GM19438 (cell line): ENCODE data around the gene A4GALT.
A peak's percentile ranks its signal among the peaks of the same experiment; 100 is the strongest.

Experiments used
- ATAC-seq: cut with Tn5 transposase; IDR thresholded peaks from one replicate; pipeline ENCODE4 v1.9.1; 2021; ENCODE audit warnings: low read depth; ENCODE audit not compliant: unreplicated experiment

The A4GALT gene

DNA sequence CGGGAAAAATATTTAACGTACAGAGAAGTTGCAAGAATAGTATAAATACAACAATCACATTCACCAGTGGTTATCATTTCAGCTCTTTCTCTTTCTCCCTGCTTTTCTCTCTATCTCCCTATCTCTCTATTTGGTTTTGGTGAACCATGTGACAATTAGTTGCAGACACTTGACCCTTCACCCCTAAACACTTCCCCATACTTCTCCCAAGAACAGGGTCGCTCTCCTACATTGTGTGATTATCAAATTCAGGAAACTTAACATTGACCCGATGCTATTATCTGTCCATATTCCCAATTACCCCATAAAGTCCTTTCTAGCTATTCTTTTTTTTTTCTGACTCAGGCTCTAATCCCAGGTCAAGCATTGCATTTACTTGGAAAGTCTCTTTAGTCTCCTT is 66.7 kb downstream of the A4GALT start:
- ATAC-seq, result no peak

DNA sequence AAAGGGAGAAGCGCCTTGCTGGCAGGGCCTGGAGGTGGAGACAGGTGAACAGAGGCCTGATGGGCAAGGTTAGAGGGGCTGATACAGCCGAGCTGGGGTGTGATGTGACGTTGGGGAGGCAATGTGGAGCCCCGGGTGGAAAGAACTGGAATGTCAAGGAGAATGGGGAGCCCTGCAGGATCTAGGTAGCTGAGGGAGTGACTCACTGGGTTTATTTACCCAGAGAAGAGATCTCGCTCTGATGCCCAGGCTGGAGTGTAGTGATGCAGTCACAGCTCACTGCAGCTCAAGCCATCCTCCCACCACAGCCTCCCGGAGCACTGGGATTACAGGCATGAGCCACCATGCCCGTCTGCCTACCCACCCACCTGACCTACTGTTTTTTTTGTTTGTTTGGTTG is 69.5 kb downstream of the A4GALT start:
- no peak for ATAC-seq

DNA sequence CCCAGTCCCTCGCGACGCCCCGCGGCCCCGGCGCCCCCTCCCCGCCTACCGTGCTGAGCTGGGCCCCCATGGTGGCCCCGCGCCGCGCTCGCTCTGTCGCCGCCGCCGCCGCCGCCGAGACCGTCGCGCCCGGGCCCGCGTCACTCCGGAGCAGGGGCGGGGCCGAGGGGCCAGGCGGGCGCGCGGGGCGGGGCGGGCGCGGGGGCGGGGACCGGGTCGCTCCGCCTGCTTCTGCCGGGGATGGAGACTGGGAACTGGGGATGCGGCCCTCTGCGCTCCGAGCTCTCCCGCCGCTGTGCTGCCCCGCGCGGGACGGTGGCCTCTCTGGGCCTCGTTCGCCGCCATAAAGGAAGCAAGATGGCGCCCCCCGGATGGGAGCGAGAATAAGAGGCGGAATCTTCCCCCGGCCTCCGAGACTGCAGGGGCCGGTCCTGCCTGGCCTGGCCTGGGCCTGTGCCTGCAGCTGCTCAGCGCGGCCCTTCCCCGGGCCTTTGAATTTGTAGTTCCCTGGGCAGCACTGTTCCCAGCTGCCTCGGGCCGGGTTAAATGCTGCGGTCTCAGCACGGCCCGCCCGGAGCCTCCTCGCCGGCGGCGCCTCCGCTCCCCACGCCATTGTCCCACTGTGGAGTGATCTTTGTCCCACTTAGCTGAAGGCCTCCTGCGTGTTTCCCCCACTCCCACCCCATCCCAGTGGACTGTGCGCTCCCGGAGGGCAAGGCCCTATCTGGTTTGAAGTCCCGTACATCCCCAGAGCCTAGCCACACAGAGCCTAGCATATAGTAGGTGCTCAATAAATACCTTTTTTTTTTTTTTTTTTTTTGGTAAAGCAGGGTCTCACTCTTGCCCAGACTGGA is 71.2 kb downstream of the A4GALT start, which contains the start of gene CYB5R3:
CYB5R3 (minus strand) TSS at position 147 of the 854 bp plus-strand sequence; CDS start at position 70, 77 bp downstream.
- peak; percentile 61 for ATAC-seq

DNA sequence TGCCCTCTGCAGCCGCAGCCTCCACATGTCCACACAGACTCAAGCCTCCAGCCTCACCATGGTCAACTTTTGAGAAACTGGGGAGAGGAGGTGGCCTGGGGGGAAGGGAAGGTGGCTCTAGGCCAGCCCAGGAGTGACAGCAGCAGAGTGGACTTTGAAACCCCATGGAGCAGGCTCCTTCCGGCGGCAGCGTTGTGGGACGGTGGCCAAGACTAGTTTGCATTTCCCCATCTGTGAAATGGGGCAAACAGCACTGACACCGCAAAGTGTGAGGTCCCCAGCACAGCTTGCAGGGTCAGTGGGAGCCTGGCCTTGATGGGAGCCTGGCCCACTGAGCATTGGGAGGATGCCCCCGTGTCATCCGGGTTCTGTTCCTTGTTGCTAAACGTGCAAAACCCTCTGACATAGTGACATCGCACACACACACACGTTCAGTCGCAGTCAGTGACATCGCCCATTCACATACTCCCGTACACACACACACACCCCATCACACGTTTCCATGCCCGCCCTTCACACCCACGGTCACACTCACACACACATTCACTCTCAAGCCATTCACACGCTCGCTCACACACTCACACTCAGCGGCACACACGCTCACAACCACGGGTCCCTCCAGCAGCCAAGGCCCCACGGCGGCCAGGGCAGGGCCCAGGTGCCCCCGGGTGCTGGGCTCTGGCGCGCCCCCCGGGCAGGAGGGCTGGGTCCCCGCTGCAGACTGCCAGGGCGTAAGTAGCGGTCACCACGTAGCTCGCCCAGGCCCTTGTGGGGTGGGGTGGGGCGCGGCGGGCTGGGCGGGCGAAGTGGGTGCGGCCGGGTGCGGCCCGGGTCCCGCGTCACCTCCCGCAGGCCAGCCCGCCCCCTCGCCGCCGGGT is 72.1 kb downstream of the A4GALT start:
- peak; percentile 51 for ATAC-seq

DNA sequence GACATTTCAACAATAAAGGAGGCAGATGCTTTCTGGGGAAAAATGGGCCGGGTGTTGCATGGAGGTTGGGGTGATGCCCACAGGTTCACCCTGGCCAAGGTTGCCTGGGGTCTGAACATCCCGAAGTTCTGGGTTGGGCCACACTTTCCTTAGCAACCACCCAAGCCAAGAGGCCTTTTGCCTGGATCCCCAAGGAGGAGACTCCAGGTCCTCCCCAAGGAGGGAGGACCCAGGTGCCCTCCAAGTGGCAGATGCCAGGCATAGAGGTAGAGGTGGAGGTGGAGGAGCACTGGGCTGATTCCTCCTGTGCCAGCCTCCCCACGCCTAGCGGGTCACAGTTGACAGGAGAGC is 72.7 kb downstream of the A4GALT start:
- no peak for ATAC-seq

DNA sequence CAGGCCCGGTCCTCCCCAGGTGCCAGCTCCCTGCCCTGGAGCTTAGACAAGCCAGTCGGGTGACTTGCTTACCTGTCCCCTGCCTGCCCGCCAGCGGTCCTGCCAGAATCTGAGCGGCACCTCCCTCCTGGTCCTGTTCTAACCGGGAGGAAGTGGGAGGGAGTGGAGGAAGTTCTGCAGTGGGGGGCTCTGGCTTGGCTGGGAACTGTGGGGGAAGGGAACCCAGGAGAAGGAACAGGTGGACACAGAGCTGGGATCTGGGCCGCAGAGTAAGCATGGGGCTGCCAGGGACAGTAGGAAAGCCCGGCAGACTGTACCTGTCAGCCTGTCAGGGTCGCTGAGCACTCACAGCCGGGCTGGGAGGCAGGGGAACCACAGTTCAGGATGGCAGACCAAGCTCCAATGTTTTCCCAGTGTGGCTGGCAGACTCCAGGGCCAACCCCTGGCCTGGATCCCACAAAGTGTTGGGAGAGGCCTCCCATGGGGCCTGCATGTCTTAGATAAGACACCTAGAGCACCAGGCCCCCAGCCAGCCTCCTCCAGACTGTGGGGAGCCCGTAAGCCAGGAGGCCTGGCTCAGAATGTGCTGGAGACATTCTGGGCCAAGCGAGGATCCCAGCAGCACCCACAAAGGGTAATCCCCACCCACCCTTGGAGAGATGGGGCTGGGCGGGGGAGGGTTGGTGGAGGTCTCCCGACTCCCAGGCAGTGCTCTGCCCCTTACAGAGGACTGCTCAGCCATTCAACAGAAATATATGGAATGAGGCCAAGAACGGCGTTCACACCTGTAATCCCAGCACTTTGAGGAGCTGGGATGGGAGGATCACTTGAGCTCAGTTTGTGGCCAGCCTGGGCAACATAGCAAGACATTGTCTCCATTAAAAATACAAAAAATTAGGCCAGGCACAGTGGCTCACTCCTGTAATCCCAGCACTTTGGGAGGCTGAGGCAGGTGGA is 73.8 kb downstream of the A4GALT start:
- ATAC-seq, result no peak

DNA sequence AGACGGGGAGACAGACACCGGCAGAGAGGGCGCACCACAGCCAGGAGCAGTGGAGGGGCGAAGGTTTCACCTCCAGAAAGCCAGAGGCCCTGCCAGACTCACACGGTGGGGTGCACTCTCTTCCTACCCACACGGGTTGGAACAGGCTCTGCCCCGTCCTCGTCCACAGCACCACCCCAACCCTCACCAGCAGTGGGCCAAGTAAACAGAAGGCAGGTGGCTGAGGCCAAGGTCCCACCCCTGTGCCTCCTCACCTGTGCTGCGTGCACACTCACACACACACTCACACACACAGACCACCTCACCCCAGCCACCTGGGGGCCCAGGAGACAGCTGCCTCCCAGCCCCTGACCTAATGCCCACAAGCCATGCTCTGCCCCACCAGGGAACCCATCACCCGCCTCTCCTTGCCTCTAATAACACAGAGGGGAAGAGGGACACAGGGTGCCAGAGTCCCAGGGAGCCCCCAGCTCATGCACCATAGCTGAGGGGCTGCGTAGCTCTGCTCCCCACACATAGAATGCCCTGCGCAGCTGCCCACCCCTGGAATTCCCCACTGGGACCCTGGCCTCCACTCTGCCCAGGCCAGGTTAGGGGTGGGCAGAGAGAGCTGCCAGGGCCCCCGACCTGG is 74.6 kb downstream of the A4GALT start:
- ATAC-seq, result no peak

DNA sequence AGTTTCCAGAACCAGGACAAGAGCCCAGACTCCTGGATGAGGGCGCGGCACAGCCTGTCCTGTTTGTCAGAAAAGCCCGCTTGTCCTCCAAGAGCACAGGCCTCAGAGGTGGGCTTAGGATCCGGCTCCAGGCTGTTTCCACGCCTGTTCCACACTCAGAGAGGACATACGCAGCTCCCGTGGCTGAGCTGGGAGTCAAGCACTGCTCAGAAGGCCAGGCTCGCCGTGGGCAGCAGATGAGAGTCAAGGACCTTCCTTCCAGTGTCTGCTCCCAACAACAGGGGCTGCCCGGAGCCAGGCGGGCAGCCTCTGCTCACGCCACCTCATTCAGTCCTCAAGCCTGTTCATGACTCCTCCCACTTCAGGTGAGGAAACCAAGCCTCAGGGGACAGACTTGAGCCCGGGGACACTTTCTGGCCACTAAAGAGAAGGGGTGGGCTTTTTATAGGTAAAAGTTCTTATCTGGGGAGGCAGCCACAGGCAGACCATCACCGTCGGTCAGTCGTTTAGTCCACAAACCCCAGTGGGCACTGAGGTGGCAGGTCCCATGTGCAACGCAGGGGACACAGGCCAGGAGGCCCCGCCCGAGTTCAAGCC is 75.2 kb downstream of the A4GALT start:
- no peak for ATAC-seq

DNA sequence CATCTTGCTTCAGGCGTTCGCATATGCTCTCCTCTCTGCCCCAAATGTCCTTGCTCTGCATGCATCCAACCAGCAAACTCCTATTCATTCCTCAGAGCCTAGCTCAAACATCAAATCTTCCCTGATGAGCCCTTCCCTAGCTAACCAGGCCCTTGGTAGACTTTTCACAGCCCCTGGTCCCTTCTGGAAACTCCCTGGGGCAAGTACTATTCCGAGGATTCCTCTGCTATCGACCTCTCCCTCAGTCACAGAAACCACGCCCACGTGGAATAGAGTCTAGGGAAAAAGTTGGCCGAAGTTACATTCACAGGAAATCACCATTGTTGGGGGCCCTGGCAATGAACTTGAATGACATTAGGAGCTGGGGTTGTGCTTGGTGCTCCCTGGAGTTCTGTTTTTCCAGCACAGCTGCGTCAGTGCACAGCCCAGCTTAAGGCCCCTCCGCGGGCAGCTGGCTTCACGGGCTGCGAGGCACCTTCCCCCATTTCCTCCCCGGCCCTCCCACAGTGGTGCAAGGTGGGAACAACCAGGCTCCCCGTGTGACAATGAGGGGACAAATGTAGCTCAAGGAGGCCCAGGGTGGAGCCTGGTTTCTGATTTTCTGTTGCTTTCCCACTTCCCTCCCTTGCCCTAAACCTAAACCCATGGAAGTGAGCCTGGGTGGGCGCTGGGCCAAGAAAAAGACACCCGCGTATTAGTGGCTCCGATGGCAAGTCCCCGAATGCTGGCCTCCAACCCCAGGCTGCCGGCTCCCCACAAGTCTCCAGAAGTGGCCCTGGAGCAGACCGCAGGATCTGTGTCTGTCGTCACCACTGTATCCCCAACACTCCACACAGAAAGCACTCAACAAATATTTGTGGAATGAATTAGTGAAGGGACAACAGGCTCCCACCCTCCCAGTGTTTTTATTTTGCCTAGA is 76.0 kb downstream of the A4GALT start:
- no peak for ATAC-seq

DNA sequence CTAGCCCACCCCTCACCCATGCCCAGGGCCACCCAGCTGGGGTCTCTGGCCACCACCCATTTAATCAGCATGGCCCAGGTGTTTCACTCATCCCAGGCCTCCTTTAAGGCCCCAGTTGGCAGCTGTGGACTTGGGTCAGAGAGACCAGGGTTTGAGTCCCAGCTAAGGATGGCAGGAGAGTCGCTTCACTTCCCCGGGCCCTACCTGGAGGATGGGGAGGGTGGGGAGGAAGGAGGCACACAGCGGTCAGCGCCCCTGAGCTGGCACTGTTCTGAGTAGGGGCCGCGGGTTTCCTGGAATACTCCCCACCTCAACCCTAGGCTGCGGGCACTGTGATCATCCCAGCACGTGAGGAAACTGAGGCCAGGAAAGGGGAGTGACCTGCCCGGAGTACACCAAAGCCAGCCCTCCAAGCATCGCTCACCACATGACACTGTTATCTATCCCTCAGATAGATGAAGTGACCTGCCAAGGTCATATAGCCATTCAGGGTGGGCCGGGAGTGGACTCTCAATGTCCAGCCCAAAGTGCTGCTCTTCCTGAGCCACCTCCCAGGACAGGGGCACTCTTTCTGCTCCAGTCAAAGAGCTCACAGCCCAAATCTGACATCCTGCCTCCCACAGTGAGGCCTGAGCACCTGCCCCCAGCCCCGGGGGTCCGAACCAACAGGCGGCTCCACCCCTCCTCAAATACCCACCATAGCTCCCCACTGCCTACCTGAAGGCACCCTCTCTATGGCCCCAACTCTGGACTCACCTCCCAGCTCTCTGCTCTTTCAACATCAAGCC is 76.8 kb downstream of the A4GALT start:
- no peak for ATAC-seq

DNA sequence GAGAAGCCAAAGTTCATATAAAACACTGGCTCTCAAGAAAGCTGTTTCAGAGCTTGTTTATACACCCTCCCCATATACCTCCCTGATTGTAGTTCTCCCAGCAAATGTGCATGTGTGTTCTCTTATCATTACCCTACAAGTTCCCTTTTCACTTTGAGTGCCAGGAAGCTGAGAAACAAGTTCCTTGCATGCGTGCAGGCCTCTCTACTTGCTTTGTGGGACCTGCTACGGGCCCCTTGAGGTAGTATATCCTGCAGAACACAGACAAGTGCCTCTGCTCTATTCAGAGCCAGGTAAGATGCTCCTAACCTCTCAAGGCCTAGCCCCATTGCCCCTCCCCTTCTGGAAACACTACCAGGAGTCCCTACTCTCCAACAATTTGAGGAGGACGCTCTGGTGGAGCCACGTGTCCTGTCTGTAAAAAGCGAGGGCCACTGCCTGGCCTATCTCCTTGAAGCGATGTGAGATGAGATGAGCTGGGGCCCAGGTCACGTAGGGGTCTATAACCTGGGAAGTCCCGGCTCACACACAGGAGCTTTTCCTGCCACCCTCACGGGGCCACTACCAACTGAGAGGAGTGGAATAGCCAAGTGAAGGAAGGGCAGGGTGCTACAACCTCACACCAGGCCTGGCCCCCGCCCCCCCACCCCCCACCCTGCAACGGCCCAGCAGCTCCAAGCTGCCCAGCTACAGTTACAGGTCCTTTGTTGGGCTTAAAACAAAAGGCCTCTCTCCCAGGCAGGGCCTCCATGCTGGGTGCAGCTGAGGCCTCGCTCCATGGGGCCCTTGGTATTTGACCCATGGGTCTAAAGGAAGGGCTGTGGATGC is 77.7 kb downstream of the A4GALT start:
- no peak for ATAC-seq
